Suprapubic skin (tissue), 4 donors: ENCODE data around the gene MLH1. TPM values are rescaled to one million over a fixed set of nuclear protein-coding genes. Genes with fewer than 3 reads are reported as not detected.
"Not testable (repeated sequence)": the region's sequence is repeated elsewhere in the genome, so short reads cannot be mapped to it uniquely, and the experiment has no call there.

Experiments used
- DNase-seq, 2 donors: peaks; one replicate each; pipeline ENCODE4 v3.0.0-alpha.2; 2019; ENCODE audit warnings: low spot score in 2 of 2
- H3K27ac ChIP-seq: fragments of 200-600 bp; sonication (generic); one replicate; pipeline ENCODE4 v1.5.1; 2019
- H3K27me3 ChIP-seq: fragments of 200-600 bp; sonication (generic); one replicate; pipeline ENCODE4 v1.5.1; 2019
- H3K36me3 ChIP-seq: fragments of 200-600 bp; sonication (generic); one replicate; pipeline ENCODE4 v1.5.1; 2019
- H3K4me1 ChIP-seq: fragments of 200-600 bp; sonication (generic); one replicate; pipeline ENCODE4 v1.5.1; 2019
- H3K4me3 ChIP-seq: fragments of 200-600 bp; sonication (generic); one replicate; pipeline ENCODE4 v1.5.1; 2019; ENCODE audit warnings: mild to moderate bottlenecking
- H3K9me3 ChIP-seq: fragments of 200-600 bp; sonication (generic); one replicate; pipeline ENCODE4 v1.5.1; 2019
- CTCF ChIP-seq, 2 donors: fragments of 200-600 bp in 1 of 2; fragments of 450-650 bp in 1 of 2; sonication (generic) in 1 of 2; IDR thresholded peaks; one replicate each; pipeline ENCODE4 v1.5.1; 2016 to 2019; ENCODE audit warnings: antibody characterized with exemption in 2 of 2, mild to moderate bottlenecking in 1 of 2, moderate library complexity in 1 of 2
- EP300 ChIP-seq: sonication (generic); formaldehyde crosslinking; IDR thresholded peaks from one replicate; pipeline ENCODE4 v1.6.1; 2017; ENCODE audit warnings: antibody characterized with exemption
- POLR2A ChIP-seq, 2 donors: fragments of 450-650 bp; IDR thresholded peaks; one replicate each; pipeline ENCODE4 v1.6.1; 2017; ENCODE audit warnings: antibody characterized with exemption in 2 of 2, mild to moderate bottlenecking in 2 of 2, moderate library complexity in 2 of 2
- POLR2AphosphoS5 ChIP-seq, 3 donors: sonication (generic); formaldehyde crosslinking; IDR thresholded peaks; one replicate each; pipeline ENCODE4 v1.6.1; 2017; ENCODE audit warnings: antibody characterized with exemption in 3 of 3
- WGBS: methylation state at CpG from one replicate; pipeline ENCODE4 v1.1.5; 2018; 5-methylcytosine and 5-hydroxymethylcytosine counted together
- total RNA-seq, 4 donors: library from RNA; depleted of rRNA; stranded (reverse); fragments of >200 nt; gene quantifications; one replicate each; pipeline ENCODE4 v1.1.0, GENCODE V29; 2016

MLH1 gene
- total RNA-seq, 4 donors from 2014 or later: 17.2 to 34.3 (median 23.1) TPM

GRCh38 chr3:37053753-37054152 lies 60.4 kb downstream of the MLH1 start:
- Histone ChIP-seq H3K9me3 (no peaks in the 10 kb centered on the region), H3K27ac (peak overlapping the region; percentile 54), H3K4me3 (no peak overlapping the region), H3K36me3 (peaks cover 81% of the 10 kb centered on the region), H3K27me3 (no peaks in the 10 kb centered on the region), H3K4me1 (peaks cover 10% of the 10 kb centered on the region)
- WGBS: 75% methylated on average over 2 of the region's 2 CpGs
- TF ChIP-seq EP300: no peak
- no peak for TF ChIP-seq POLR2AphosphoS5 (IDR thresholded peaks at IDR 0.05)
- TF ChIP-seq POLR2A (IDR thresholded peaks at IDR 0.05): no peak
- DNase-seq: no peak

GRCh38 chr3:37054370-37054769 lies 61.1 kb downstream of the MLH1 start:
- H3K4me1 ChIP-seq: peaks cover 10% of the 10 kb centered on the region
- 52% methylated on average over 3 of the region's 3 CpGs for WGBS
- DNase-seq: no peak
- H3K9me3 ChIP-seq: no peaks in the 10 kb centered on the region
- H3K27me3 ChIP-seq: no peaks in the 10 kb centered on the region
- H3K4me3 ChIP-seq: no peak overlapping the region
- TF ChIP-seq EP300: no peak
- no peak for TF ChIP-seq POLR2AphosphoS5 (IDR thresholded peaks at IDR 0.05)
- TF ChIP-seq POLR2A (IDR thresholded peaks at IDR 0.05): no peak
- no peak for TF ChIP-seq CTCF (IDR thresholded peaks at IDR 0.05)
- H3K36me3 ChIP-seq: peaks cover 78% of the 10 kb centered on the region
- peak overlapping the region; percentile 54 for H3K27ac ChIP-seq

- H3K36me3 ChIP-seq: peaks cover 73% of the 10 kb centered on the region
- DNase-seq, H3K27me3 ChIP-seq, H3K4me3 ChIP-seq, H3K9me3 ChIP-seq: not testable (repeated sequence)
- 91% methylated on average over 8 of the region's 8 CpGs for WGBS
- peak overlapping the region; percentile 46 for H3K27ac ChIP-seq
- H3K4me1 ChIP-seq: peaks cover 10% of the 10 kb centered on the region
These were observed 61.8 kb downstream of the MLH1 start for GRCh38 chr3:37055077-37055476.

GRCh38 chr3:37056826-37057225 lies 63.5 kb downstream of the MLH1 start:
- Histone ChIP-seq H3K9me3 (no peaks in the 10 kb centered on the region), H3K27me3 (no peaks in the 10 kb centered on the region), H3K27ac (no peak overlapping the region), H3K36me3 (peaks cover 68% of the 10 kb centered on the region), H3K4me3 (no peak overlapping the region), H3K4me1 (peaks cover 10% of the 10 kb centered on the region)
- TF ChIP-seq POLR2A (IDR thresholded peaks at IDR 0.05): no peak
- TF ChIP-seq POLR2AphosphoS5 (IDR thresholded peaks at IDR 0.05): no peak
- TF ChIP-seq CTCF (IDR thresholded peaks at IDR 0.05): no peak
- TF ChIP-seq EP300: no peak
- DNase-seq: no peak

GRCh38 chr3:37058117-37058516 lies 64.8 kb downstream of the MLH1 start:
- Histone ChIP-seq H3K4me3 (no peak overlapping the region), H3K36me3 (peaks cover 64% of the 10 kb centered on the region), H3K27me3 (no peaks in the 10 kb centered on the region), H3K9me3 (no peaks in the 10 kb centered on the region), H3K27ac (no peak overlapping the region), H3K4me1 (peaks cover 7% of the 10 kb centered on the region)
- 94% methylated on average over 5 of the region's 5 CpGs for WGBS
- no peak for DNase-seq
- TF ChIP-seq POLR2AphosphoS5 (IDR thresholded peaks at IDR 0.05): no peak
- TF ChIP-seq EP300: no peak
- TF ChIP-seq POLR2A (IDR thresholded peaks at IDR 0.05): no peak
- no peak for TF ChIP-seq CTCF (IDR thresholded peaks at IDR 0.05)

GRCh38 chr3:37064747-37065146 lies 71.4 kb downstream of the MLH1 start:
- H3K4me3 ChIP-seq: no peak overlapping the region
- no peak overlapping the region for H3K27ac ChIP-seq
- no peak for TF ChIP-seq EP300
- no peak for TF ChIP-seq POLR2AphosphoS5 (IDR thresholded peaks at IDR 0.05)
- no peak for TF ChIP-seq CTCF (IDR thresholded peaks at IDR 0.05)
- TF ChIP-seq POLR2A (IDR thresholded peaks at IDR 0.05): no peak
- WGBS: 94% methylated on average over 3 of the region's 3 CpGs
- no peaks in the 10 kb centered on the region for H3K27me3 ChIP-seq
- H3K4me1 ChIP-seq: no peaks in the 10 kb centered on the region
- DNase-seq: no peak
- H3K36me3 ChIP-seq: peaks cover 48% of the 10 kb centered on the region
- H3K9me3 ChIP-seq: no peaks in the 10 kb centered on the region
